GM23338 (cell line): ENCODE data around the gene HOXC12. TPM values are rescaled to one million over a fixed set of nuclear protein-coding genes. Genes with fewer than 3 reads are reported as not detected.
A peak's percentile ranks its signal among the peaks of the same experiment; 100 is the strongest.

Experiments used
- ATAC-seq: fragments of 200-7000 bp; cut with Tn5 transposase; 3 replicates; pipeline ENCODE4 v1.9.1; 2020
- DNase-seq: peaks from one replicate; pipeline ENCODE4 v3.0.0-alpha.2; 2015; ENCODE audit warnings: low spot score
- H2AFZ ChIP-seq: fragments of 200-600 bp; sonication (generic); 2 replicates; pipeline ENCODE4 v1.8.0; 2016; ENCODE audit warnings: antibody characterized with exemption, mild to moderate bottlenecking, moderate library complexity
- H3F3A ChIP-seq: fragments of 200-600 bp; sonication (generic); replicated peaks from 2 replicates; pipeline ENCODE4 v1.8.0; 2017; ENCODE audit warnings: antibody characterized with exemption, mixed run types, low read depth
- H3K27ac ChIP-seq: fragments of 200-600 bp; sonication (generic); 2 replicates; pipeline ENCODE4 v1.6.1; 2016; ENCODE audit warnings: low read depth
- H3K27me3 ChIP-seq: fragments of 200-600 bp; sonication (generic); 2 replicates; pipeline ENCODE4 v1.8.0; 2016; ENCODE audit warnings: mild to moderate bottlenecking, mixed run types, moderate library complexity; ENCODE audit not compliant: insufficient read depth
- H3K36me3 ChIP-seq: fragments of 200-600 bp; sonication (generic); 2 replicates; pipeline ENCODE4 v1.8.0; 2016; ENCODE audit warnings: mild to moderate bottlenecking; ENCODE audit not compliant: insufficient read depth
- H3K4me1 ChIP-seq: fragments of 200-600 bp; sonication (generic); 2 replicates; pipeline ENCODE4 v1.8.0; 2016; ENCODE audit warnings: mild to moderate bottlenecking, moderate library complexity; ENCODE audit not compliant: insufficient read depth
- H3K4me2 ChIP-seq: fragments of 200-600 bp; sonication (generic); 2 replicates; pipeline ENCODE4 v1.7.1; 2017; ENCODE audit warnings: mixed run types
- H3K4me3 ChIP-seq: fragments of 200-600 bp; sonication (generic); 2 replicates; pipeline ENCODE4 v1.6.1; 2016; ENCODE audit warnings: mixed run types
- H3K79me2 ChIP-seq: fragments of 200-600 bp; sonication (generic); replicated peaks from 2 replicates; pipeline ENCODE4 v1.8.0; 2017; ENCODE audit warnings: mild to moderate bottlenecking; ENCODE audit not compliant: insufficient read depth
- H3K9me2 ChIP-seq: fragments of 200-600 bp; sonication (generic); 2 replicates; pipeline ENCODE4 v1.8.0; 2017; ENCODE audit not compliant: insufficient read depth
- H4K20me1 ChIP-seq: fragments of 200-600 bp; sonication (generic); replicated peaks from 2 replicates; pipeline ENCODE4 v1.8.0; 2017; ENCODE audit warnings: mild to moderate bottlenecking; ENCODE audit not compliant: insufficient read depth
- H3K27ac Mint-ChIP-seq: 2 replicates; pipeline ENCODE4 v1.8.0; 2020; ENCODE audit warnings: inconsistent platforms, mild to moderate bottlenecking, moderate library complexity, mixed read lengths
- H3K27me3 Mint-ChIP-seq: 3 replicates; pipeline ENCODE4 v1.8.0; 2022; ENCODE audit warnings: low read depth, mild to moderate bottlenecking, moderate library complexity, mixed read lengths, inconsistent platforms; ENCODE audit not compliant: insufficient read depth, poor library complexity
- H3K36me3 Mint-ChIP-seq: 3 replicates; pipeline ENCODE4 v1.8.0; 2021; ENCODE audit warnings: low read depth, mild to moderate bottlenecking, inconsistent platforms, moderate library complexity, mixed read lengths
- H3K4me1 Mint-ChIP-seq: 3 replicates; pipeline ENCODE4 v1.8.0; 2020; ENCODE audit warnings: mild to moderate bottlenecking, inconsistent platforms, mixed read lengths
- H3K4me3 Mint-ChIP-seq: 3 replicates; pipeline ENCODE4 v1.8.0; 2021; ENCODE audit warnings: moderate library complexity, mild to moderate bottlenecking, inconsistent platforms, mixed read lengths
- H3K9me3 Mint-ChIP-seq: 3 replicates; pipeline ENCODE4 v1.8.0; 2020; ENCODE audit warnings: moderate library complexity, mild to moderate bottlenecking, inconsistent platforms, mixed read lengths
- CREB1 ChIP-seq: fragments of 250-450 bp; sonication (Bioruptor Pico); IDR thresholded peaks from 2 replicates; pipeline ENCODE4 v1.5.0; 2020; ENCODE audit warnings: low read depth, mild to moderate bottlenecking, moderate library complexity
- CTCF ChIP-seq, 2 experiments: fragments of 200-600 bp in 1 of 2; sonication (generic) in 1 of 2; conservative IDR thresholded peaks; 2 replicates each; pipeline versions ENCODE4 v1.5.1 to v1.6.1; 2016 to 2017; ENCODE audit warnings: antibody characterized with exemption in 2 of 2, low read depth in 2 of 2, mild to moderate bottlenecking in 2 of 2, moderate library complexity in 1 of 2
- ETS1 ChIP-seq: IDR thresholded peaks from 2 replicates; pipeline ENCODE4 v1.6.1; 2016; ENCODE audit warnings: antibody characterized with exemption
- EZH2 ChIP-seq: fragments of 200-600 bp; sonication (generic); IDR thresholded peaks from one replicate; pipeline ENCODE4 v1.8.0; 2017; ENCODE audit warnings: antibody characterized with exemption, mild to moderate bottlenecking, low read depth; ENCODE audit not compliant: unreplicated experiment
- EZH2phosphoT487 ChIP-seq: fragments of 200-600 bp; sonication (generic); IDR thresholded peaks from one replicate; pipeline ENCODE4 v1.8.1; 2018; ENCODE audit warnings: antibody characterized with exemption; ENCODE audit not compliant: unreplicated experiment
- JUNB ChIP-seq: IDR thresholded peaks from one replicate; pipeline ENCODE4 v1.6.1; 2016; ENCODE audit warnings: antibody characterized with exemption; ENCODE audit not compliant: unreplicated experiment
- NANOG ChIP-seq: IDR thresholded peaks from 2 replicates; pipeline ENCODE4 v1.6.1; 2016; ENCODE audit warnings: antibody characterized with exemption, borderline replicate concordance
- POLR2AphosphoS5 ChIP-seq: IDR thresholded peaks from 2 replicates; pipeline ENCODE4 v1.6.1; 2016; ENCODE audit warnings: antibody characterized with exemption, low read depth
- STAT1 ChIP-seq: IDR thresholded peaks from one replicate; pipeline ENCODE4 v1.6.1; 2016; ENCODE audit warnings: antibody characterized with exemption; ENCODE audit not compliant: unreplicated experiment
- ZNF114 ChIP-seq: fragments of 250-450 bp; sonication (Bioruptor Pico); IDR thresholded peaks from 2 replicates; pipeline ENCODE4 v1.5.0; 2020; ENCODE audit warnings: mild to moderate bottlenecking, moderate library complexity
- polyA plus RNA-seq: library from polyadenylated mRNA; unstranded; fragments of >200 nt; fragmentation: Nextera tagmentation; extraction: Ambion mirVana; gene quantifications from 2 replicates; pipeline ENCODE4 v1.2.1, GENCODE V29; 2016
- total RNA-seq: library from RNA; depleted of rRNA; stranded (reverse); fragments of >200 nt; shearing (Covaris generic); gene quantifications from 2 replicates; pipeline ENCODE4 v1.2.3, GENCODE V29; 2014

Gene HOXC12
- total and polyA plus RNA-seq, 2 experiments from 2014 or later: not detected

- H3K4me2 ChIP-seq: peak overlapping the region; percentile 26; the same call in 1 of the 2 replicates
- Mint-ChIP-seq H3K4me1 (peaks cover 40% of the 10 kb centered on the region), H3K27ac (no peak overlapping the region), H3K9me3 (peaks cover 5% of the 10 kb centered on the region; the same call in 2 of the 3 replicates), H3K4me3 (no peak overlapping the region; the same call in 2 of the 3 replicates), H3K36me3 (no peaks in the 10 kb centered on the region; the same call in 2 of the 3 replicates), H3K27me3 (peaks cover 100% of the 10 kb centered on the region)
- no peaks in the 10 kb centered on the region for H3K36me3 ChIP-seq
- H2AFZ ChIP-seq: no peak overlapping the region
- H3K27ac ChIP-seq: no peak overlapping the region
- no peak for DNase-seq
- TF ChIP-seq NANOG (no peak), EZH2 (peak; percentile 92), STAT1 (no peak), ETS1 (no peak), CREB1 (no peak)
- no peak overlapping the region for H3K4me3 ChIP-seq
- peaks cover 100% of the 10 kb centered on the region for H3K27me3 ChIP-seq
- H3K79me2 ChIP-seq: no peaks in the 10 kb centered on the region
- peaks cover 42% of the 10 kb centered on the region for H3K4me1 ChIP-seq
- H4K20me1 ChIP-seq: peaks cover 44% of the 10 kb centered on the region
- ATAC-seq: no peak
- H3F3A ChIP-seq: peaks cover 43% of the 10 kb centered on the region
- no peaks in the 10 kb centered on the region for H3K9me2 ChIP-seq
These were observed 36.4 kb downstream of the HOXC12 start for GRCh38 chr12:53991077-53991460.

- H3F3A ChIP-seq: peaks cover 49% of the 10 kb centered on the region
- no peaks in the 10 kb centered on the region; the same call in 2 of the 3 replicates for H3K9me3 Mint-ChIP-seq
- peaks cover 40% of the 10 kb centered on the region for H4K20me1 ChIP-seq
- no peak overlapping the region for H3K27ac Mint-ChIP-seq
- peaks cover 41% of the 10 kb centered on the region for H3K4me1 ChIP-seq
- H3K27ac ChIP-seq: no peak overlapping the region
- peaks cover 100% of the 10 kb centered on the region for H3K27me3 ChIP-seq
- no peak overlapping the region for H3K4me3 Mint-ChIP-seq
- H3K36me3 Mint-ChIP-seq: no peaks in the 10 kb centered on the region; the same call in 2 of the 3 replicates
- TF ChIP-seq STAT1 (no peak), EZH2 (peak; percentile 74)
- ATAC-seq (no peak), DNase-seq (no peak)
- H3K27me3 Mint-ChIP-seq: peaks cover 100% of the 10 kb centered on the region
- H3K79me2 ChIP-seq: no peaks in the 10 kb centered on the region
- H3K9me2 ChIP-seq: no peaks in the 10 kb centered on the region
- H3K36me3 ChIP-seq: no peaks in the 10 kb centered on the region
- H3K4me1 Mint-ChIP-seq: peaks cover 38% of the 10 kb centered on the region
- H2AFZ ChIP-seq: no peak overlapping the region
- no peak overlapping the region for H3K4me2 ChIP-seq
- no peak overlapping the region for H3K4me3 ChIP-seq
These were observed 37.7 kb downstream of the HOXC12 start for GRCh38 chr12:53992377-53992889.

- Mint-ChIP-seq H3K4me3 (no peak overlapping the region; the same call in 2 of the 3 replicates), H3K27me3 (peaks cover 100% of the 10 kb centered on the region), H3K36me3 (no peaks in the 10 kb centered on the region; the same call in 2 of the 3 replicates), H3K9me3 (no peaks in the 10 kb centered on the region; the same call in 1 of the 3 replicates), H3K27ac (no peak overlapping the region), H3K4me1 (peaks cover 48% of the 10 kb centered on the region)
- H3K4me2 ChIP-seq: no peak overlapping the region
- peaks cover 51% of the 10 kb centered on the region for H3F3A ChIP-seq
- H3K27me3 ChIP-seq: peaks cover 100% of the 10 kb centered on the region
- H3K27ac ChIP-seq: no peak overlapping the region
- H4K20me1 ChIP-seq: peaks cover 31% of the 10 kb centered on the region
- TF ChIP-seq JUNB (no peak), STAT1 (no peak), EZH2 (peak; percentile 98), ZNF114 (CRISPR knock-in tag) (no peak), EZH2phosphoT487 (peak; percentile 18), POLR2AphosphoS5 (no peak), CTCF (conservative IDR thresholded peaks at IDR 0.05; ENCODE audit: low read depth in 2 of 2) (no peak), NANOG (no peak)
- DNase-seq (no peak), ATAC-seq (no peak)
- H3K79me2 ChIP-seq: no peaks in the 10 kb centered on the region
- no peaks in the 10 kb centered on the region for H3K36me3 ChIP-seq
- no peak overlapping the region for H2AFZ ChIP-seq
- no peaks in the 10 kb centered on the region for H3K9me2 ChIP-seq
- no peak overlapping the region for H3K4me3 ChIP-seq
- H3K4me1 ChIP-seq: peaks cover 47% of the 10 kb centered on the region
These were observed 38.7 kb downstream of the HOXC12 start for GRCh38 chr12:53993162-53994008.
